Effector memory CD4-positive, alpha-beta T cell (primary cell): Measurements from ENCODE around the gene COL17A1.

ENCODE experiments used
- DNase-seq, 3 donors: peaks; one replicate each; pipeline ENCODE4 v3.0.0-alpha.2; 2020
- H3K27ac ChIP-seq: 2 replicates; pipeline ENCODE4 v1.7.0; 2013; ENCODE audit warnings: mild to moderate bottlenecking, low read length, moderate library complexity; ENCODE audit not compliant: insufficient read depth, poor library complexity, severe bottlenecking
- H3K27me3 ChIP-seq: replicated peaks from 2 replicates; pipeline ENCODE4 v1.7.0; 2013; ENCODE audit warnings: mild to moderate bottlenecking, low read length; ENCODE audit not compliant: insufficient read depth, control insufficient read depth, poor library complexity, severe bottlenecking
- H3K36me3 ChIP-seq: 2 replicates; pipeline ENCODE4 v1.7.0; 2013; ENCODE audit warnings: mild to moderate bottlenecking, low read length, moderate library complexity; ENCODE audit not compliant: control insufficient read depth, insufficient read depth
- H3K4me1 ChIP-seq: 2 replicates; pipeline ENCODE4 v1.7.0; 2013; ENCODE audit warnings: low read length, mild to moderate bottlenecking; ENCODE audit not compliant: control insufficient read depth, insufficient read depth, poor library complexity, severe bottlenecking
- H3K4me3 ChIP-seq: 2 replicates; pipeline ENCODE4 v1.7.0; 2013; ENCODE audit warnings: low read length, low read depth, mild to moderate bottlenecking; ENCODE audit not compliant: insufficient read depth, poor library complexity, severe bottlenecking
- H3K9me3 ChIP-seq: 2 replicates; pipeline ENCODE4 v1.7.0; 2013; ENCODE audit warnings: mild to moderate bottlenecking, low read length, moderate library complexity; ENCODE audit not compliant: control insufficient read depth

The COL17A1 gene

GRCh38 chr10:104035194-104036068 is 50.2 kb downstream of the COL17A1 start:
- Histone ChIP-seq H3K27ac (no peak overlapping the region), H3K4me3 (no peak overlapping the region), H3K36me3 (peaks cover 5% of the 10 kb centered on the region), H3K9me3 (no peaks in the 10 kb centered on the region), H3K27me3 (no peaks in the 10 kb centered on the region), H3K4me1 (no peaks in the 10 kb centered on the region)
- no peak for DNase-seq

- H3K27me3 ChIP-seq = no peaks in the 10 kb centered on the region
- H3K4me1 ChIP-seq = no peaks in the 10 kb centered on the region
- no peak for DNase-seq
- no peak overlapping the region for H3K4me3 ChIP-seq
- peaks cover 5% of the 10 kb centered on the region for H3K36me3 ChIP-seq
- H3K9me3 ChIP-seq = no peaks in the 10 kb centered on the region
- no peak overlapping the region for H3K27ac ChIP-seq
Observed at GRCh38 chr10:104034401-104035193, 51.1 kb downstream of the COL17A1 start.

- Histone ChIP-seq H3K4me3 (no peak overlapping the region), H3K36me3 (peaks cover 5% of the 10 kb centered on the region), H3K27me3 (no peaks in the 10 kb centered on the region), H3K4me1 (no peaks in the 10 kb centered on the region), H3K27ac (no peak overlapping the region), H3K9me3 (no peaks in the 10 kb centered on the region)
- no peak for DNase-seq
Observed at GRCh38 chr10:104033966-104034365, 51.7 kb downstream of the COL17A1 start.

DNA sequence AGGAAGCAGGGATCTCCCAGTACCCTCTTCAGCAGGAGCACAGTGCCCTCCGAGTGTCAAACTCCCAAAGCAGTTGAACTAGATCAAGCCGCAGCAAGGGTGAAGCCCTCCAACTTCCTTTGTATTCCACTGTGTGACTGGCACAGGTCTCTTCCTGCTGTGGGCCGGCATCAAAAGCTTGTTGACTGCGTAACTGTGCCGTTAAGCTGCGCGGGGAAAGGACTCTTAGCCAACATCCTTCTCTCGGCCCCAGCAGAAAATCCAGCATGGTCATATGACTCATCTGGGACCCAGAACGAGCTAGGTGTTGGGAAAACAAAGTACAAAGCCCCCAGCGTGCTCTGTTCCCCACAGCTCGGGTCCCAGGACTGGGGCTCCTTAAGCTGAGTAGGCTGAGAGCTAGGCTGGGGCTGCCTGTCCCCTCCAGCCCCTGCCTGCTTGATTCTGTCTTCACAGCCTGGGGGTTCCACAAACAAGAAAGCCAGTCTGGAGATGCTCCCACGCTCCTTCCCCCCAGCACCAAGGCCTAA is 52.2 kb downstream of the COL17A1 start:
- no peak for DNase-seq
- H3K36me3 ChIP-seq = peaks cover 5% of the 10 kb centered on the region
- H3K9me3 ChIP-seq = no peaks in the 10 kb centered on the region
- no peaks in the 10 kb centered on the region for H3K4me1 ChIP-seq
- no peak overlapping the region for H3K4me3 ChIP-seq
- H3K27ac ChIP-seq = no peak overlapping the region
- H3K27me3 ChIP-seq = no peaks in the 10 kb centered on the region

DNA sequence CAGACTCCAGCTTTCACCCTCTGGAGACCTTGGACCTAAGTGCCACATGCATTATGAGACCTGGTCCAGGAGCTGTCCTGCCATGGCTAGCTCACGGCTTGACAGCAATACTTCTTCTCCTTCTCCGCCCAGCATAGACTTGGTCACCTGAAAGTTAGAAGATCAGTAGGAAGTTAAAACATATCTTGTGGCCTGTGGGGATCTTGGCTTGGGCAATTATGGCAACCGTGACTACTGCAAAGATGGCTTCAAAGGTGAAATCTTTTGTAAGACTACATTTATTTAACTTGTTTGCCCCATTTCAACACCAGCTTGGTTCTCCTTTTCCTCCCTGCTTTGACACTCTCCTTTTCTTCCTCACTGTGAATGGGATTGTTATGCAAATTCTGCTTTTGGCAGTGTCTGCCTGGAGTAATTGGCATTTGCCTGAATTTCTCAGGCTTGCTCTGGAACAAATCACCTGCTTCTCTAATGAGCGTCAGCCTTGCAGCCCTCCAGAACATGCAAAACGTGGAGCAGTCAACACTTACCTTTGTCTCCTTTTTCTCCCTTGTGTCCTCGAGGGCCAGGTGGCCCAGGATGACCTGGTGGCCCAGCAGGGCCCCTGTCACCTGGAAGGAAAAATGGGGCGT is 53.4 kb downstream of the COL17A1 start:
- no peaks in the 10 kb centered on the region for H3K4me1 ChIP-seq
- no peak overlapping the region for H3K4me3 ChIP-seq
- H3K27me3 ChIP-seq = no peaks in the 10 kb centered on the region
- DNase-seq = no peak
- no peaks in the 10 kb centered on the region for H3K9me3 ChIP-seq
- H3K27ac ChIP-seq = no peak overlapping the region
- H3K36me3 ChIP-seq = peaks cover 5% of the 10 kb centered on the region

- no peaks in the 10 kb centered on the region for H3K4me1 ChIP-seq
- H3K4me3 ChIP-seq = no peak overlapping the region
- no peak overlapping the region for H3K27ac ChIP-seq
- DNase-seq = no peak
- no peaks in the 10 kb centered on the region for H3K27me3 ChIP-seq
- no peaks in the 10 kb centered on the region for H3K9me3 ChIP-seq
- peaks cover 5% of the 10 kb centered on the region for H3K36me3 ChIP-seq
Observed at GRCh38 chr10:104031631-104032030, 54.0 kb downstream of the COL17A1 start.

- no peaks in the 10 kb centered on the region for H3K9me3 ChIP-seq
- H3K4me1 ChIP-seq = no peaks in the 10 kb centered on the region
- no peak for DNase-seq
- peaks cover 17% of the 10 kb centered on the region for H3K36me3 ChIP-seq
- no peak overlapping the region for H3K27ac ChIP-seq
- no peaks in the 10 kb centered on the region for H3K27me3 ChIP-seq
- no peak overlapping the region for H3K4me3 ChIP-seq
Observed at GRCh38 chr10:104029521-104029860, 56.2 kb downstream of the COL17A1 start.

DNA sequence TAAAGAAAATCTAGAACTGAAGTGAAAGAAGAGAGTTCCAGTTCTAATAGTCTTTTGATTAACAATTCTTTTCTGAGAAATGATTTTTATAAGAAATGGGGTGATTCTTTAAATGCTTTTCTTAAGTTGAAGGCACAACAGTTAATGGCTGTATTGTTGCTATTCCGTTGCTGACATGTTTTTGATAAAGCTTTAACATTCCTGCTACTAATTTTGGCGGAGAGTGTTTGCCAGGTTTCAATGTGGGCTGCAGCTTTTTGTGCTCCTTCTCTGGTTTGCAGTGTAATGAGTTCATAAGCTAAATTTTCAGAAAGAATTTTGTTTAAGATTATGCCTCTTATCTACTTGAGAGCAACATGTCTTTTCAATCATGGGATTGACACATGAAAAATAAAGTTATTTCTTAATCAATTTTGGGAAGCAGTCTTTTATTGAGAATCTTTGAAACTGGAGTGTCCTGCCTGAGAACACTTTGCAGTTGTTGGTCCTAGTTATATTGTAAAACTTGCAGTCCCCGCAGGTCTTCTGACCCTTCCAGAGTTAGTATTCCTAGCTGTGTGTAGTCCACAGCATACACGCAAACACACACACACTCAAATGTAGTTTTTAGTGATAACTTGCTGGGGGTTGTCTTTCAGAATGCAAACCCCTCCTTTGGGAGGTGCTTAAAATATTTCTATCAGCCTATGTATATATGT is 56.7 kb downstream of the COL17A1 start:
- H3K36me3 ChIP-seq = peaks cover 23% of the 10 kb centered on the region
- no peaks in the 10 kb centered on the region for H3K27me3 ChIP-seq
- no peaks in the 10 kb centered on the region for H3K9me3 ChIP-seq
- DNase-seq = no peak
- no peaks in the 10 kb centered on the region for H3K4me1 ChIP-seq
- H3K27ac ChIP-seq = no peak overlapping the region
- H3K4me3 ChIP-seq = no peak overlapping the region

GRCh38 chr10:104028146-104028545 is 57.5 kb downstream of the COL17A1 start:
- H3K4me3 ChIP-seq = no peak overlapping the region
- H3K4me1 ChIP-seq = no peaks in the 10 kb centered on the region
- no peaks in the 10 kb centered on the region for H3K9me3 ChIP-seq
- DNase-seq = no peak
- no peak overlapping the region for H3K27ac ChIP-seq
- no peaks in the 10 kb centered on the region for H3K27me3 ChIP-seq
- H3K36me3 ChIP-seq = peaks cover 31% of the 10 kb centered on the region
